PC-3 (cell line): Measurements from ENCODE around the gene CDH22.

ENCODE experiments used
- CTCF ChIP-seq: fragments of 300-600 bp; sonication (generic); conservative IDR thresholded peaks from 2 replicates; pipeline ENCODE4 v1.5.1; 2017; ENCODE audit warnings: antibody characterized with exemption, low read depth, mild to moderate bottlenecking, low read length
- EZH2 ChIP-seq: fragments of 300-600 bp; sonication (generic); IDR thresholded peaks from one replicate; pipeline ENCODE4 v1.6.1; 2017; ENCODE audit warnings: antibody characterized with exemption, mild to moderate bottlenecking, low read length; ENCODE audit not compliant: unreplicated experiment

- no peak for TF ChIP-seq EZH2
- TF ChIP-seq CTCF: no peak
These were observed 136.4 kb downstream of the CDH22 start for GRCh38 chr20:46171909-46172308.
